HG02970 (cell line): ENCODE data around the gene L1CAM.

Experiments used
- ATAC-seq: cut with Tn5 transposase; IDR thresholded peaks from one replicate; pipeline ENCODE4 v1.9.1; 2021; ENCODE audit warnings: mild to moderate bottlenecking, moderate library complexity, moderate number of reproducible peaks; ENCODE audit not compliant: unreplicated experiment, low FRiP score

Gene L1CAM

GRCh38 chrX:153881281-153881680 is 4.7 kb downstream of the L1CAM start:
- no peak for ATAC-seq

GRCh38 chrX:153880440-153880815 is 5.5 kb downstream of the L1CAM start:
- ATAC-seq: no peak

- no peak for ATAC-seq
These were observed 6.1 kb downstream of the L1CAM start for GRCh38 chrX:153879741-153880439.

- ATAC-seq: no peak
These were observed 6.9 kb downstream of the L1CAM start for GRCh38 chrX:153878969-153879653.

GRCh38 chrX:153878345-153878744 is 7.6 kb downstream of the L1CAM start:
- no peak for ATAC-seq

- no peak for ATAC-seq
These were observed 8.3 kb downstream of the L1CAM start for GRCh38 chrX:153877571-153878261.

- no peak for ATAC-seq
These were observed 9.9 kb downstream of the L1CAM start for GRCh38 chrX:153876112-153876491.

GRCh38 chrX:153875391-153876111 is 10.4 kb downstream of the L1CAM start:
- ATAC-seq: no peak

GRCh38 chrX:153874366-153875125 is 11.4 kb downstream of the L1CAM start:
- no peak for ATAC-seq

GRCh38 chrX:153874085-153874365 is 11.9 kb downstream of the L1CAM start:
- ATAC-seq: no peak

GRCh38 chrX:153873282-153874084 is 12.5 kb downstream of the L1CAM start:
- no peak for ATAC-seq

- no peak for ATAC-seq
These were observed 13.8 kb downstream of the L1CAM start for GRCh38 chrX:153871946-153872878.

GRCh38 chrX:153871451-153871850 is 14.5 kb downstream of the L1CAM start:
- ATAC-seq: no peak

GRCh38 chrX:153870791-153871360 is 15.1 kb downstream of the L1CAM start:
- no peak for ATAC-seq

GRCh38 chrX:153870288-153870690 is 15.7 kb downstream of the L1CAM start:
- ATAC-seq: no peak

GRCh38 chrX:153869473-153870287 is 16.3 kb downstream of the L1CAM start:
- ATAC-seq: no peak
